ENCODE results near the gene SCN5A.
A peak's percentile ranks its signal among the peaks of the same experiment; 100 is the strongest.

The SCN5A gene

GRCh38 chr3:38613426-38613825, 36.1 kb downstream of the SCN5A start:
- Histone ChIP-seq H3K4me2 (peak overlapping the region in 4 of 11 experiments; percentile 66 to 78 (median 72); a peak in 5 of 22 replicates), H3K27me3 (no peaks in the 10 kb centered on the region), H3K36me3 (no peaks in the 10 kb centered on the region), H3K9me3 (replicated peaks in 1 of 11) (no peaks in the 10 kb centered on the region), H3K9ac (no peak overlapping the region), H3K27ac (no peak overlapping the region), H3K4me3 (no peak overlapping the region), H4K20me1 (0 out of 22 replicates have a peak, but pooled peaks cover 0 to 2% (median 0%) of the 10 kb centered on the region in 11 experiments), H3K4me1 (peaks cover 0 to 43% (median 26%) of the 10 kb centered on the region in 10 experiments; a peak in 15 of 20 replicates)
- no peak for TF ChIP-seq Cebpa-rat (IDR thresholded peaks at IDR 0.05)

- Histone ChIP-seq H3K4me2 (peak overlapping the region in 8 of 11 experiments; percentile 37 to 78 (median 66); a peak in 17 of 22 replicates), H3K9ac (0 out of 22 replicates have a peak overlapping the region, but pooled peaks of 1 of the 11 experiments have one; percentile 16), H3K4me3 (no peak overlapping the region), H3K27ac (no peak overlapping the region), H3K27me3 (no peaks in the 10 kb centered on the region), H3K36me3 (no peaks in the 10 kb centered on the region), H3K9me3 (replicated peaks in 1 of 11) (no peaks in the 10 kb centered on the region), H4K20me1 (0 out of 22 replicates have a peak, but pooled peaks cover 0 to 2% (median 0%) of the 10 kb centered on the region in 11 experiments), H3K4me1 (peaks cover 1 to 59% (median 38%) of the 10 kb centered on the region in 10 experiments; a peak in 16 of 20 replicates)
- no peak for TF ChIP-seq Cebpa-rat (IDR thresholded peaks at IDR 0.05)
Measured at GRCh38 chr3:38611866-38612265, 37.6 kb downstream of the SCN5A start.

- H4K20me1 ChIP-seq: 0 out of 22 replicates have a peak, but pooled peaks cover 0 to 2% (median 0%) of the 10 kb centered on the region in 11 experiments
- H3K27ac ChIP-seq: no peak overlapping the region
- H3K4me2 ChIP-seq: peak overlapping the region in 8 of 11 experiments; percentile 37 to 78 (median 66); a peak in 16 of 22 replicates
- H3K9me3 ChIP-seq (replicated peaks in 1 of 11): no peaks in the 10 kb centered on the region
- no peak overlapping the region for H3K9ac ChIP-seq
- no peaks in the 10 kb centered on the region for H3K27me3 ChIP-seq
- H3K4me3 ChIP-seq: no peak overlapping the region
- peaks cover 7 to 66% (median 44%) of the 10 kb centered on the region in 10 experiments; a peak in 17 of 20 replicates for H3K4me1 ChIP-seq
- no peaks in the 10 kb centered on the region for H3K36me3 ChIP-seq
- no peak for TF ChIP-seq Cebpa-rat (IDR thresholded peaks at IDR 0.05)
Measured at GRCh38 chr3:38610934-38611333, 38.6 kb downstream of the SCN5A start.

- TF ChIP-seq Cebpa-rat (IDR thresholded peaks at IDR 0.05): no peak
- no peaks in the 10 kb centered on the region for H3K27me3 ChIP-seq
- H3K9me3 ChIP-seq (replicated peaks in 1 of 11): no peaks in the 10 kb centered on the region
- no peak overlapping the region for H3K27ac ChIP-seq
- H3K9ac ChIP-seq: no peak overlapping the region
- peak overlapping the region in 6 of 11 experiments; percentile 37 to 78 (median 64); a peak in 7 of 22 replicates for H3K4me2 ChIP-seq
- no peaks in the 10 kb centered on the region for H4K20me1 ChIP-seq
- no peaks in the 10 kb centered on the region for H3K36me3 ChIP-seq
- H3K4me1 ChIP-seq: peaks cover 7 to 66% (median 44%) of the 10 kb centered on the region in 10 experiments; a peak in 17 of 20 replicates
- no peak overlapping the region for H3K4me3 ChIP-seq
Measured at GRCh38 chr3:38610436-38610835, 39.1 kb downstream of the SCN5A start.

GRCh38 chr3:38609386-38610111, 39.9 kb downstream of the SCN5A start:
- no peaks in the 10 kb centered on the region for H3K36me3 ChIP-seq
- no peak overlapping the region for H3K9ac ChIP-seq
- H3K9me3 ChIP-seq (replicated peaks in 1 of 11): no peaks in the 10 kb centered on the region
- no peak overlapping the region for H3K4me3 ChIP-seq
- peak overlapping the region in 3 of 11 experiments; percentile 56 to 65 (median 62); a peak in 3 of 22 replicates for H3K4me2 ChIP-seq
- no peak overlapping the region for H3K27ac ChIP-seq
- H3K27me3 ChIP-seq: no peaks in the 10 kb centered on the region
- peaks cover 7 to 66% (median 44%) of the 10 kb centered on the region in 10 experiments; a peak in 17 of 20 replicates for H3K4me1 ChIP-seq
- no peak for TF ChIP-seq Cebpa-rat (IDR thresholded peaks at IDR 0.05)
- no peaks in the 10 kb centered on the region for H4K20me1 ChIP-seq

GRCh38 chr3:38608961-38609360, 40.5 kb downstream of the SCN5A start:
- no peak for TF ChIP-seq Cebpa-rat (IDR thresholded peaks at IDR 0.05)
- no peak overlapping the region for H3K4me3 ChIP-seq
- no peaks in the 10 kb centered on the region for H3K9me3 ChIP-seq (replicated peaks in 1 of 11)
- H3K27me3 ChIP-seq: no peaks in the 10 kb centered on the region
- no peaks in the 10 kb centered on the region for H3K36me3 ChIP-seq
- H4K20me1 ChIP-seq: no peaks in the 10 kb centered on the region
- peaks cover 7 to 66% (median 44%) of the 10 kb centered on the region in 10 experiments; a peak in 17 of 20 replicates for H3K4me1 ChIP-seq
- no peak overlapping the region for H3K9ac ChIP-seq
- H3K4me2 ChIP-seq: peak overlapping the region in 8 of 11 experiments; percentile 37 to 65 (median 50); a peak in 16 of 22 replicates
- no peak overlapping the region for H3K27ac ChIP-seq

GRCh38 chr3:38608086-38608775, 41.3 kb downstream of the SCN5A start:
- no peaks in the 10 kb centered on the region for H3K36me3 ChIP-seq
- no peaks in the 10 kb centered on the region for H3K27me3 ChIP-seq
- H3K4me2 ChIP-seq: peak overlapping the region in 9 of 11 experiments; percentile 15 to 65 (median 44); a peak in 16 of 22 replicates
- no peak overlapping the region for H3K4me3 ChIP-seq
- no peaks in the 10 kb centered on the region for H3K9me3 ChIP-seq (replicated peaks in 1 of 11)
- H3K4me1 ChIP-seq: peaks cover 7 to 62% (median 44%) of the 10 kb centered on the region in 10 experiments; a peak in 17 of 20 replicates
- H4K20me1 ChIP-seq: no peaks in the 10 kb centered on the region
- no peak overlapping the region for H3K9ac ChIP-seq
- 0 out of 22 replicates have a peak overlapping the region, but pooled peaks of 1 of the 11 experiments have one; percentile 18 for H3K27ac ChIP-seq
- TF ChIP-seq Cebpa-rat (IDR thresholded peaks at IDR 0.05): no peak

- TF ChIP-seq Cebpa-rat (IDR thresholded peaks at IDR 0.05): no peak
- H3K9ac ChIP-seq: no peak overlapping the region
- H3K36me3 ChIP-seq: no peaks in the 10 kb centered on the region
- no peaks in the 10 kb centered on the region for H3K27me3 ChIP-seq
- H3K9me3 ChIP-seq (replicated peaks in 1 of 11): no peaks in the 10 kb centered on the region
- H3K4me2 ChIP-seq: peak overlapping the region in 10 of 11 experiments; percentile 2 to 65 (median 48); a peak in 17 of 22 replicates
- H4K20me1 ChIP-seq: peaks cover 0 to 4% (median 0%) of the 10 kb centered on the region in 11 experiments; a peak in 1 of 22 replicates
- no peak overlapping the region for H3K27ac ChIP-seq
- H3K4me3 ChIP-seq: no peak overlapping the region
- peaks cover 7 to 46% (median 36%) of the 10 kb centered on the region in 10 experiments; a peak in 17 of 20 replicates for H3K4me1 ChIP-seq
Measured at GRCh38 chr3:38606561-38606960, 42.9 kb downstream of the SCN5A start.

Data from BLaER1 treated with 17β-estradiol and CSF1 and Interleukin-3, amounts not matched to agents 10 nM and 100 nM (cell line).